ENCODE data around the gene GDE1.
"Not testable (repeated sequence)": the region's sequence is repeated elsewhere in the genome, so short reads cannot be mapped to it uniquely, and the experiment has no call there.

GDE1 gene, protein sequence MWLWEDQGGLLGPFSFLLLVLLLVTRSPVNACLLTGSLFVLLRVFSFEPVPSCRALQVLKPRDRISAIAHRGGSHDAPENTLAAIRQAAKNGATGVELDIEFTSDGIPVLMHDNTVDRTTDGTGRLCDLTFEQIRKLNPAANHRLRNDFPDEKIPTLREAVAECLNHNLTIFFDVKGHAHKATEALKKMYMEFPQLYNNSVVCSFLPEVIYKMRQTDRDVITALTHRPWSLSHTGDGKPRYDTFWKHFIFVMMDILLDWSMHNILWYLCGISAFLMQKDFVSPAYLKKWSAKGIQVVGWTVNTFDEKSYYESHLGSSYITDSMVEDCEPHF

DNA sequence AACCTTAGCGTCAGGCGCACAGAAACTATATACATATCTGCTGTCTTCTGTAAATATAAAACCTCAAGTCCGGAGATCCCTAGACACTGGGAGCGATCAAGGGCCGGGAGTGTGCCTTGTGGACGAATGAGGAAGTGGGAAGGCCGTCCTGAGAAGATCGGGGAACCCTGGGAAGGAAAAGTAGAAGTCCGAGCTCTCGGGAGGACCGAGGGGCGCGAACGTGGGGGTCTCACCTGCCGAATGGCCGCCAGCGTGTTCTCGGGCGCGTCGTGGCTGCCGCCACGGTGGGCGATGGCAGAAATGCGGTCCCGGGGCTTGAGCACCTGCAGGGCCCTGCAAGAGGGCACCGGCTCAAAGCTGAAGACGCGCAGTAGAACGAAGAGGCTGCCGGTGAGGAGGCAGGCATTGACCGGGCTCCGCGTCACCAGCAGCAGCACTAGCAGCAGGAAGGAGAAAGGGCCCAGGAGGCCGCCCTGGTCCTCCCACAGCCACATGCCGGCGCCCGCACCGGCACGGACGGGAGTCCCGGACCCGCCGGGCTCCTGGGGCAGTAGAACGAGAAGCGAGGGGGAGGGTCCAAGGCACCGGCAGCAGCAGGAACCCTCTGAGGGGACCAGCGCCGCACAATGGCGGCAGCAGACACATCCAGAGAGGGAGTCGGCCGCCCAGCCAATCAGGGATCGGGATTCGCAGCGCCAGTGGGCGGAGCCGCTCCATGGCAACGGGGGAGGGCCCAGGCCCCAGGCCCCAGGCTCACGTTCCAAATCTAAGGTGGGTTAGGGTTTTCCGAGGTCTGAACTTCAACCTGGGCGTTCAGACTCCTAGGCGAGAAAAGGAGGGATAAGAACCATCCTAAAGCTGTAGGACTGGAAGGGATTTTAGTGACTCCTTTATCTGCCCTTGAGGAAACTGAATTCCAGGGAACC, at the start of gene GDE1:
TSS of gene GDE1 (minus strand) at position 628 of the 926 bp plus-strand sequence. CDS start at position 494, 134 bp downstream.
- peak; percentile 96 for DNase-seq

DNA sequence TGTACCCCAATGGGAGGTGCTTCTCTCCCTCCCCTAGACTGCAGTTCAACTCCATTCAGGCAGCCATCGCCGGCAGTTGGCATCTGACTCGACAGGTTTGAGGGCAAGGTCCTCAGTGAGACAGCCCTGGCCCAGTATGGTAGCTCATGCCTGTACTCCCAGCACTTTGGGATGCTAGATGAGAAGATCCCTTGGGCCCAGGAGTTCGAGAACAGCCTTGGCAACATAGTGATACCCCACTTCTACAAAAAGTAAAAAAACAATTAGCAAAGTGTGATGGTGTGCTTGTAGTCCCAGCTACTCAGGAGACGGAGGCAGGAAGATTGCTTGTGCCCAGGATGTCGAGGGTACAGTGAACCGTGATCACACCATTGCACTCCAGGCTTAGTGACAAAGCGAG, 45.7 kb upstream of the GDE1 start:
- DNase-seq: no peak

DNA sequence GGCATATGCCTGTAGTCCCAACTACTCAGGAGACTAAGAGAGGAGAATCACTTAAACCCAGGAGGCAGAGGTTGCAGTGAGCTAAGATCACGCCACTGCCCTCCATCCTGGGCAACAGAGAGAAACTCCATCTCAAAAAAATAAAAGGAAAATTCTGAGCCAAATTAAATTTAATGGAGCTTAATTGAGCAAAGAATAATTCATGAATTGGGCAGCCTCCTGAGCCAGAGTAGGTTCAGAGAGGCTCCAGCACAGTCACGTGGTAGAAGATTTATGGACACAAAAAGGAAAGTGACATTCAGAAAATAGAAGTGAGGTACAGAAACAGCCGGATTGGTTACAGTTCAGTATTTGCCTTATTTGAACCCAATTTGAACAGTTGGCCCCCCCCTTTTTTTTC, 44.5 kb upstream of the GDE1 start:
- DNase-seq: no peak

DNA sequence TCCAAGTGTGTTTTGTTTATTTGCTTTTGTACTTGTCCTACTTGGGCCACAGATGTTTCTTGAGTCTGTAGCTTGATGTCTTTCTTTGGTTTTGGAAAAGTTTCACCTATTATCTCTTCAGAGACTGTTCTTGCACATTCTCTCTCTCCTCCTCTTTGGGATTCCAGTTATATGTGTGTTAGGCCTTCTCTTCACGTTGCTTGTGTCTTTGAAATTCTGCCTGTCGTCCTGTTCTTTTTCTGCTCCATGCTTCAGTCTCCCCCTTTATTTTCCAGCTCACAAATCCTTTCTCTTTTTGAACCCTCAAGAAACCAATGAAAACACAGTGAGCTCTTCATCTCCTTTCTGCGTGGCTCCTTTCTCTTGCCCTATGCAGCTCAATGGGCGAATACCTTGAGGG, 41.5 kb upstream of the GDE1 start:
- no peak for DNase-seq

DNA sequence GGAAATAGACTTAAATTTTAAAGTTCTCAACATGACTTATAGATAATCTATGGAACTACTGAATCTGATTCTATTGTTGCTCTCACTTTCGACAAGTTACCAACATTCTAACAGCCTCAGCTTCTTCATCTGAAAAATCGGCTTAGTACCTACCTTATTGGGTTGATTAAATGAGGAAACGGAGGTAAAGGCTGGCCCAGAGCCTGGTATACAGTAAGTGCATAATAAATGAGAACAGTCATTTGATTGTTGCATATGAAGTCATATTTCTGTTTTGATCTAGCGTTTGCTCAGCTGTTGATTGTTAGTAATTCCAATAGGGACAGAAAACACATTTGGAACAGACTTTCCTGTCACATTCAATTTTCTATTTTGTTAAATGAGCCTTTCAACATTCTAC, 38.2 kb upstream of the GDE1 start:
- no peak for DNase-seq

DNA sequence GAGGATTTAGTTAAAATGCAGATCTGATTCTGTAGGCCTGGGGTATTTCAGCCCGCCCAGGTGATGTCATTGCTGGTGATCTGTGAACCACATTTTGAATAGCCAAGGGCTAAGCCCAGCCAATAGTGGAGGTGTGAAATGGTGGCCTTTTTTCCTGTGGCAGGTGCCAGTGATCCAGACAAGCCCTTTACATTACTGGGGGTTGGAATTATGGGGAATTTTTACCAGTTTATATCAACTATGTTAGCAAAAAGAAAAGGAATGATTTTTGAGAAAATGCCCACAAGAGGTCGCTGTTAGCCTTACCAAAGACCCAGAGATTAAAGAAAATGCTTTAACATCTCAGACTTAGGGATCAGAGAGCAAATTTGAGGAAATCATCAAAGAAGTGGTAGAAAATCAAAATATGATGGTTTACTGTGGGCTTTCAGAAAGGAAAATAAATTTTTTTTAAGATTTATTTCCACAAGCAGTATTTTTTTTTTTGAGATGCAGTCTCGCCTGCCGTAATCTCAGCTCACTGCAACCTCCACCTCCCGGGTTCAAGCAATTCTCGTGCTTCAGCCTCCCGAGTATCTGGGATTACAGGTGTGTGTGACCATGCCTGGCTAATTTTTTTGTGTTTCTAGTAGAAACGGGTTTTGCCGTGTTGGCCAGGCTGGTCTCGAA, 37.5 kb upstream of the GDE1 start:
- peak; percentile 4 for DNase-seq

DNA sequence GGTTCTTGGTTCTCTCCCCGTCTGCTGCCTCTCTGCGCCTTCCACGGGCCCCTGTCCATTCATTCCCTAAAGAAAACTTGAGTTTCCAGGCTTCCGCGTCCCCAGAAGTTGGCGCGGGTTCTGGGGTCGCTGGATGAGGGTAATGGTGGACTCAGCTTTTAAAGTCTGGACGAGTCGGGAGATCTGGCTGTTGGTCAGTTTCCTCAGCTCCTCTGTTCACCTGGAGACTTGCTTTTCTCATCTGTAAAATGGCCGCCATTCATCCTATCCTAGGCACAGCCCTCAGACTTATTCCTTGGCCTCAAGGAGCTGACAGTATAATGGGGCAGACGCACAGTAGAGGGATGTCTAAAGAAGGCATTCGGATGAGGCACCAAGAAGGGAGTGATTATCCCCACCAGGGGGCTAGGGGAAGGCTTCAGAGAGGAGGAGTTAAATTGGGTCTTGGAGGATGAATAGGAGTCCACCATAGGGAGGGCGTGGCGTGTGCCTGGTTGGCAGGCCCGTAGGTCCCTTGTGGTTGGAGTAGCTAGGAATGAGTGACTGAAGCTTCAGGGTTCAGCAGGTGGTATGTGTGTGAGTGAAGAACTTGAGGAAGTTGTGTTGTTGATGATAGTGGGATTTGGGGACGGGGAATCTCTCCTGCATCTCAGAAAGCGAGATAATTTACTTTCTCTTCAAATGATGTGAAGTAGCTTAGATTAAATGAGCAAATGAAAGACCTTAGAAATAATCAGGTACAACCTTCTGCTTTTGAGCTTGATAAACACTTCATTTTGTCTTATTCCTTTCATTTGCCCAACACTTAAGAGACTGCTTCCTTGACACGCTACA, 34.3 kb upstream of the GDE1 start:
- peak; percentile 19 for DNase-seq

DNA sequence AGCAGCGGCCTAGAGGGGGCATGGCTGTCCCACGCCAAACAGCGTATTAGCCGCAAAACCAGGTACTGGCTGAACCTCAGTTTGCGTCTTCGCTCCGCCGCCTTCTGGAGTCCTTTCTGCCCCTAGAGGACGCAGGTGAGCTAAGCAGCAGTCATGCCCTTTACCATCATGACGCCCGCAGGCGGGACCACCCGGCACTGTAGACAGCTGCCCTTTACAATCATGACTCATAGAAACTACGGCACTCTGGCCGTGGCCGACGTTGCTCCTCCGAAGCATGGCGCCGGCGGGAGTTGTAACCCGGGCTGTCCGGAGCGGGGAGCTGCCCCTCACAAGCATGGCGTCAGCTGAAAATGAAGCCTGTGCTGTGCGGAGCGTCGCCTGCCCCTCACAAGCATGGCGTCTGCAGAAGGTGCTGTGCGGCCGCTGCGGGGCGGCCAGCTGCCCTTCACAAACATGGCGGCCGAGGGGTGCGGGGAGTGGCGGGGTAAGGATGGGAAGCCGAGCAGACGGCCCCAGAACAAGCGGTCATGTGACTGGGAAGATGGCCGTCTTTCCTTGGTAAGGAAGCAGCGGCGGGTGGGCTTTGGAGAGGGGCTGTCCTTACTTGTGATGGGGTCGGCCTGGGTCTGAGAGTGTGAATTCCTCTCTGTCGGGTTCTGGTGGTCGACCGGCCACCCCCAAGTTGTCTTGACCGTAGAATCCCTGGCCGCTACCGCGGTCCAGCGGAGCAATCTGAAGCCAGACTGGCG, 33.5 kb upstream of the GDE1 start, which contains the start of gene VPS35L:
TSS of gene VPS35L (plus strand) at position 518 of the 752 bp plus-strand sequence. CDS start at position 545, 27 bp downstream.
- peak; percentile 97 for DNase-seq

DNA sequence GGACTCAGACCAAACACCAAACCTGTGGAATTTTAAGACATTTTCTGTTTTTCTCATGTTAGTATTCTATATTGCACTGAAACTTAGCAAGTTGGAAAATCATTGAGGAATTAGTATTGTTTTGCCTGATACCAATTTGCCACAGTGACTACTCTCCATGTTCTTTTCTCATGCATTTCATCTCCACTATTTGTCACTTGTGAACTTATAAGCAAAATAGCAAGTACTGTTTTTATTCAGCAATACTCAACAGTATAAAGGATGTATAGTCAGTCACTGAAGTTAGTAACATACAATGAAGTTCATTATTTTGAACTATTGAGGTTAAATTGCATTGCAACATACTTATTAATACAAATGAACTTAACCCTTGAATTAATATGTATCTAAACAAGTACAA, 27.8 kb upstream of the GDE1 start:
- no peak for DNase-seq

DNA sequence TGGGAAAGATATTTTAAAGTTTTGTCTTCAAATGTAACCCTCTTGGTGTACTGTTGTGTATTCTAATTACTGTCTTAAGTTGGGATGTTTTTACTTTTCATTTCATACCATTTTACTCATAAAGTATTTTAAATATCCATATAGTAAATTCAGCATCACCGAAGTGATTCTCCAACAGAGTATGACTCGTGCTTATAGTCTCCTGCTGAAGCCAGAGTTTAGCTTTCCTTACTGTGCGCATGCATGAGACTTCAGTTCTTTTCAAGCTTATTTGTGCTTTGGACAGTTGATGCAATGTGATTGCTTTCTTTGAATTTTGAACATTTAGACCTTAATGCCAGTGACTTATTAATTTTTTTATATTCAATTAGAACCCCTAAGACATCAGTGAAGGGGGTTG, 26.2 kb upstream of the GDE1 start:
- no peak for DNase-seq

DNA sequence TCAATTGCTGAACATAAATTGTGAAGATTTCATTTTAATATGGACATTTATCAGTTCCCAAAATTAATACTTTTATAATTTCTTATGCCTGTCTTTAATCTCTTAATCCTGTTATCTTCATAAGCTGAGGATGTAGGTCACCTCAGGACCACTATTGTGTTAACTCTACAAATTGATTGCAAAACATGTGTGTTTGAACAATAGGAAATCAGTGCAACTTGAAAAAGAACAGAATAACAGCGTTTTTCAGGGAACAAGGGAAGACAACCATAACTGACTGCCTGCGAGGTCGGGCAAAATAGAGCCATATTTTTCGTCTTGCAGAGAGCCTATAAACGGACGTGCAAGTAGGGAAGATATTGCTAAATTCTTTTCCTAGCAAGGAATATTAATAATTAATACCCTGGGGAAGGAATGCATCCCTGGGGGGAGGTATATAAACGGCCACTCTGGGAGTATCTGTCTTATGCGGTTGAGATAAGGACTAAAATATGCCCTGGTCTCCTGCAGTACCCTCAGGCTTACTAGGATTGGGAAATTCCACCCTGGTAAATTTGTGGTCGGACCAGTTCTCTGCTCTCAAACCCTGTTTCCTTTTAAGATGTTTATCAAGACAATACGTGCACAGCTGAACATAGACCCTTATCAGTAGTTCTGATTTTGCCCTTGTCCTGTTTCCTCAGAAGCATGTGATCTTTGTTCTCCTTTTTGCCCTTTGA, 21.5 kb upstream of the GDE1 start:
- DNase-seq: not testable (repeated sequence)

DNA sequence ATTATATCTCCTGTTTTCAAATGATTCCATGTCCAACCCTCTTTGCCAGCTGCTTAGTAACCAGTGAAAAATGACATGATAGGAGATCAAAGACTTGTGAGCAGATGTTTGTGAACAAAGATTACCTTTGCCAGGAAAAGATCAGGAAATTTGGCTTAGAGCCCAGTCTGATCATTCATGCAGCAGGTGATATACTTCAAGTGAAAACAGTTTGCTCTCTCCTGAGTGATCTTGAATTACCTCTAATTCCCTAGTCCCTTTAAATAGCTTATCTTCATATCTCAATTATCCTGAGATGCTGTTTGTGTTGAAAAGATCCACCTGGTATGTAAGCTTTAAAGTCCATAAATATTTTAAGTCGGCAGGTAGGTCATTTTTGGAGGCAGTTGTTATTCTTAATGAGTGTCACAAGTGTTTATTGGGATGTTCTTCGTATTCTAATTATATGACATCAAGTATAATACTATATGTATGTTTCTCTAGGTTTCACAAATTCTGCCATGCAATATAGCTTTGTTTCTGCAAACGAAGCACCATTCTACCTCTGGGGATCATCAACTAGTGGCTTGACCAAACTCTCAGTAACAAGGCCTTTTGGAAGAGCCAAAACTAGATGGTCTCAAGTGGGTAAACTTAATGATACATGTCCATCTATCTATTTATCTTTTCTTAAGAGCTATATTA, 20.4 kb upstream of the GDE1 start:
- no peak for DNase-seq

DNA sequence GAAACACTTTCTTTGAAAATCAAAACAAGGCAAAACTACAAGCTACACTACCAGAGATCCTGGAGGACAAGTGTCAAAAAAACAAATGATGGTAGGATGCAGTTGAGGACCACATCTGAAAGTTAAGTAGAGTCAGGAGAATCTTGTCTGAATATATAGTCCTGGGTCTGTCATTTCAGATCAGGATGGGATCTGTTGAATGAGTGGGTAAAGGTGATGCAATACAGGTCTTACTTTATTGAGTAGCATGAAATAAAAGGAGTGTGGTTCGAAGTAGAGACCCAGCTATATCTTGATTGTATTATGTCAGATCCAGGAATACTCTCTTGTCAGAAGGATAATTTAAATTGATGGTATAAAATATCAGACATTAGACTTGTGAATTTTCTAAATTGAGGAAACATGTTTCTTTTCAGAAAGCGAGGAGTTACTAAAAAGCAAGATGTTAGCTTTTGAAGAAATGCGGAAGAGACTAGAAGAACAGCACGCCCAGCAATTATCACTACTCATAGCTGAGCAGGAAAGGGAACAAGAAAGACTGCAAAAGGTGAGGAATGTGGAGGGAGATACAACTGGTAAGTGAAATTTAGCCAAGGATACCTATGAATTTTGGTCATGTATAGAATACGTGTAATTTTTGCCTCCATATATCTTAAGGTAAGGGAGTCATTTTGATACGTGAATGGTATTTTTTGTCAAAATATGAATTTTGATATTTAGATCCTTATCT, 18.5 kb upstream of the GDE1 start:
- no peak for DNase-seq

DNA sequence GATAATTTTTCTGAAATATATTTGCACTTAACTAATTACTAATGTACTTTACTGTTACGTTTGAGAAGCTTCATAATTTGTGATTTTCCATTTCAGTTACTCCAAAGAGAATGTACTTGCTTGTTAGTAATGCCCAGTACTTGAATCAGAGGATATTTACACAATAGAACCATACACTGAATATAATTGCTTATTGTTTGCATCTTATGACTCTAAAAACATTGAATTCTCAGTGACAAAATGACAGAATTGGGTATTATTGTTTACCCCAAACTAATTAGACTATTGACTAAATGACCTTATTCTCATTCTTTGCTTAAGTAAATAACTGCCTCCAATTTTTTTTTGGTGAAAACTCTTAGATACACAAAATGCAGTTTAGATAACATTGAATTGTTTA, 10.7 kb upstream of the GDE1 start:
- no peak for DNase-seq

DNA sequence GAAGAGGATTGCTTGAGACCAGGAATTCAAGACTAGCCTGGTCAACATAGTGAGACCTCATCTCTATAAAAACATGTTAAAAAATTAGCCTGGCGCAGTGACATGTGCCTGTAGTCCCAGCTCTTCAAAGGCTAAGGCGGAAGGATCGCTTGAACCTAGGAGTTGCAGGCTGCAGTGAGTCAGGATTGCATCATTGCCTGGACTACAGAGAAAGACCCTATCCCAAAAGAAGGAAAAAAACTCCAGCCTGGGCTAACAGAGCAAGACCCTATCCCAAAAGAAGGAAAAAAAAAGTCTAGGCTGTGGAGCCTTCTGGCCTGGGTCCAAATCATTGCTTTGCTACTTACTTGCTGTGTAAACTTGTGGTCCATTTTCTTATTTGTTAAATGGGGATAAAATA, 6.8 kb upstream of the GDE1 start:
- no peak for DNase-seq

DNA sequence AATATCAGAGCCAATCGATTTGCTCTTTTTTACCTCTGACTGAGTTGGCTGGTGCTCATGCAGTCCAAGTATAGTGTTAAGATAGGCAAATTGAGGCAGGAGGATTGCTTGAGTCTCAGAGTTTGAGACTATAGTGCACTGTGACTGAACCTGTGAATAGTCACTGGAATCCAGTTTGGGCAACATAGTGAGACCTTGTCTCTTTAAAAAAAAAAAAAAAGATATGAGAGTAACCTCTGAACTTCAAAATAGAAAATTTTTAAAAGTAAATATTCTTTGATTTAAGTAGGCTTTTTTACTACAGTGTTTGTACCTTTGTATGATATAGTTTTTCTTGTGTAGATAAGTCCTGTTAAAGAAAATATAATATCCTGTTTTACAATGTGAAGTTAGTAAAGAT, 5.3 kb upstream of the GDE1 start:
- no peak for DNase-seq

DNA sequence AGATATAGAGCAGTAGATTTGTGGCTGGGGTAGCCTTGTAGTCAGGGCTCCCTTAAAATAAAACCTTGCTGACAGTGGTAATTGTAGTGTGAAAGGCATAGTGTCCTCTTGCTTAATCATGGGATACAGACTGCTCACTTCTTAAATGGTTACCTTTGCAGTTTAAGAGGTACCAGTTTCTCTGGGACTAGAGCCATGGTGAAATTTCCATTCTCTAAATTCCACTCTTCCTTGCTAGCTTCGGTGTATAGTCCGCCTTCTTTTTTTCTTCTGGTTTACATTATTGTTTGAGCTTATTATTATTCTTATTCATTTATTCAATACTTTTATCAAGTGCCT, 3.5 kb upstream of the GDE1 start:
- no peak for DNase-seq

DNA sequence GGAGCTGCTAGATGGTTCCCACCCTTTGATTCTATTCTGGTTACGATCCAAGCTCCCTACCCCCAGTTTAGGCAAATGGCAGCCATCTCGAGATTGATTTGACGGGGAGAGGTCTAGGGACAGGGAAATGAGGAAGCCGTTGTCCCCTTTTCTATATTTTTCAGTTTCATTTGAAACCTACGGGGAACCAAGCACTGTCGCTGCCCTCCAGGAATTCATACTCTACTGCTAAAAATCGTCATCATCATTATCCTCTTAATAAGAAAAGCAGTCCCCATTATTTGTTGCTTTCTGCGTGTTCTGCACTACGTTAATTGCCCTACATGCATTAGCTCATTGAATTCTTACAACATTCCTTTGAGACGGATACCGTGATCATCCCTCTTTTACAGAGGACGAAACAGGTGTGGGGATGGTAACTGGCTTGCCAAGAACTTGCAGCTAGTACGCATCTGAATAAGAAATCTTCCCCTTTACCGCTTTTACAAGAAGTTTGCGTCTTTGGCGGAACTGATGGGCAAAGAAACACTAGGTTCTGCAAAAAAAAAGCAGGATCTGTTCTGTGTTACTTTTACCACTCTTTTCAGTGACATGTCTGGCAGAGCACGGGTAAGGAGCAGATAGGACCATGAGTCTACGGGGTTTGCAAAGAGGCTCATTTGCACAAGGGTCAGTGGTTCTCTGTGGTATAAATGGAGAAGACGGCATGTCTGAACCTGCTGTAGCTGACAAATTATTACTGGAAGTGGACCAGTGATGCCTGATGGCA, 2.9 kb upstream of the GDE1 start:
- no peak for DNase-seq

DNA sequence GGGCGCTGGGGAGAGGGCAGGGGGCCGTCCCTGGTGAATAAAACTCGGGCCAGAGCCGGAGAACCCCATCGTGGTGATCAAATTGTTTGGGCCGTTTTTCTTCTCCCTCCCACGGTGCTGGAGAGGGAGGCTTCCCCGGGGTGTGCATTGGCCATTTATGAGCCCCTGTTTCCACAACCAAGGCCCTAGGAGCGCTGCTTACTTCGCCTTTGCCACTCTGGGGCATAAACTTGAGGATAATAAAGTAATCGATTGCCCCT, 2.4 kb upstream of the GDE1 start:
- DNase-seq: no peak
